Mesendoderm (in vitro differentiated cells): ENCODE measurements around the gene ZNF618.

ENCODE experiments used
- DNase-seq: peaks from one replicate; pipeline ENCODE4 v3.0.0; 2013
- H2AK5ac ChIP-seq: 2 replicates; pipeline ENCODE4 v1.6.1; 2013; ENCODE audit warnings: low read length, inconsistent platforms
- H2BK120ac ChIP-seq: 2 replicates; pipeline ENCODE4 v1.6.1; 2013; ENCODE audit warnings: low read depth, mild to moderate bottlenecking, low read length, moderate library complexity, mixed read lengths
- H2BK15ac ChIP-seq: replicated peaks from 2 replicates; pipeline ENCODE4 v1.6.1; 2013; ENCODE audit warnings: low read depth, mild to moderate bottlenecking, moderate library complexity
- H2BK5ac ChIP-seq: 2 replicates; pipeline ENCODE4 v1.6.1; 2013; ENCODE audit warnings: low read length, inconsistent platforms
- H3K18ac ChIP-seq: 2 replicates; pipeline ENCODE4 v1.6.1; 2013; ENCODE audit warnings: mild to moderate bottlenecking, low read length, mixed read lengths
- H3K23ac ChIP-seq: one replicate; pipeline ENCODE4 v1.6.1; 2013; ENCODE audit warnings: low read length
- H3K27ac ChIP-seq: 2 replicates; pipeline ENCODE4 v1.5.1; 2013; ENCODE audit warnings: low read depth, mild to moderate bottlenecking, inconsistent platforms, low read length, moderate library complexity
- H3K27me3 ChIP-seq: 2 replicates; pipeline ENCODE4 v1.6.1; 2013; ENCODE audit warnings: low read length, control low read depth, mild to moderate bottlenecking, inconsistent platforms; ENCODE audit not compliant: insufficient read depth, poor library complexity
- H3K36me3 ChIP-seq: 2 replicates; pipeline ENCODE4 v1.6.1; 2013; ENCODE audit warnings: low read length, inconsistent platforms; ENCODE audit not compliant: control insufficient read depth, insufficient read depth
- H3K4ac ChIP-seq: one replicate; pipeline ENCODE4 v1.6.1; 2013; ENCODE audit warnings: low read depth, mild to moderate bottlenecking, low read length, moderate library complexity
- H3K4me1 ChIP-seq: 2 replicates; pipeline ENCODE4 v1.6.1; 2013; ENCODE audit warnings: low read depth, low read length, inconsistent platforms; ENCODE audit not compliant: control insufficient read depth
- H3K4me2 ChIP-seq: 2 replicates; pipeline ENCODE4 v1.6.1; 2013; ENCODE audit warnings: low read length
- H3K4me3 ChIP-seq: 2 replicates; pipeline ENCODE4 v1.5.1; 2013; ENCODE audit warnings: mild to moderate bottlenecking, low read length
- H3K56ac ChIP-seq: one replicate; pipeline ENCODE4 v1.6.1; 2013; ENCODE audit warnings: low read length
- H3K79me1 ChIP-seq: 2 replicates; pipeline ENCODE4 v1.6.1; 2013; ENCODE audit warnings: low read length, inconsistent platforms
- H3K79me2 ChIP-seq: 2 replicates; pipeline ENCODE4 v1.6.1; 2013; ENCODE audit warnings: mild to moderate bottlenecking, low read length; ENCODE audit not compliant: control insufficient read depth, insufficient read depth
- H3K9ac ChIP-seq: 2 replicates; pipeline ENCODE4 v1.6.1; 2013; ENCODE audit warnings: low read length, inconsistent platforms
- H4K5ac ChIP-seq: one replicate; pipeline ENCODE4 v1.6.1; 2013; ENCODE audit warnings: low read length
- H4K8ac ChIP-seq: one replicate; pipeline ENCODE4 v1.6.1; 2013; ENCODE audit warnings: low read depth, mild to moderate bottlenecking, control low read depth, low read length, moderate library complexity
- WGBS: extraction: QIAGEN DNeasy Blood & Tissue Kit; methylation state at CpG from one replicate; pipeline ENCODE4 v1.1.7; 2013; ENCODE audit warnings: low lambda C conversion rate, missing lambda C conversion rate; ENCODE audit not compliant: insufficient coverage; ENCODE audit errors: extremely low coverage; 5-methylcytosine and 5-hydroxymethylcytosine counted together

Gene ZNF618

GRCh38 chr9:113956901-113957300 lies 80.8 kb downstream of the ZNF618 start:
- Histone ChIP-seq H4K5ac (no peak overlapping the region), H3K27me3 (no peaks in the 10 kb centered on the region), H2BK120ac (no peak overlapping the region), H2BK15ac (no peak overlapping the region), H3K9ac (no peak overlapping the region), H3K36me3 (no peaks in the 10 kb centered on the region), H2AK5ac (no peak overlapping the region), H3K4me2 (no peak overlapping the region), H3K23ac (no peak overlapping the region), H3K79me2 (no peaks in the 10 kb centered on the region), H3K56ac (no peak overlapping the region), H3K27ac (no peak overlapping the region), H2BK5ac (no peak overlapping the region), H4K8ac (no peak overlapping the region), H3K18ac (no peak overlapping the region), H3K4ac (no peak overlapping the region), H3K79me1 (peaks cover 13% of the 10 kb centered on the region), H3K4me1 (peaks cover 8% of the 10 kb centered on the region), H3K4me3 (no peak overlapping the region)
- no CpG with 5 or more reads among the region's 5 CpGs for WGBS
- no peak for DNase-seq

- H3K79me1 ChIP-seq = peaks cover 13% of the 10 kb centered on the region
- H3K56ac ChIP-seq = no peak overlapping the region
- no peak overlapping the region for H2BK15ac ChIP-seq
- no peaks in the 10 kb centered on the region for H3K79me2 ChIP-seq
- H3K4me3 ChIP-seq = no peak overlapping the region
- H3K36me3 ChIP-seq = no peaks in the 10 kb centered on the region
- no peak overlapping the region for H2AK5ac ChIP-seq
- peak; percentile 49 for DNase-seq
- H3K4me2 ChIP-seq = no peak overlapping the region
- no peaks in the 10 kb centered on the region for H3K27me3 ChIP-seq
- no peak overlapping the region for H3K4ac ChIP-seq
- no peak overlapping the region for H4K5ac ChIP-seq
- peak overlapping the region; percentile 42 for H2BK5ac ChIP-seq
- no peak overlapping the region for H3K27ac ChIP-seq
- H3K4me1 ChIP-seq = peaks cover 8% of the 10 kb centered on the region
- no peak overlapping the region for H3K18ac ChIP-seq
- H4K8ac ChIP-seq = no peak overlapping the region
- H2BK120ac ChIP-seq = no peak overlapping the region
- no peak overlapping the region for H3K23ac ChIP-seq
- no peak overlapping the region for H3K9ac ChIP-seq
- WGBS = no CpG with 5 or more reads among the region's 4 CpGs
Observed at GRCh38 chr9:113957351-113957750, 81.2 kb downstream of the ZNF618 start.

- H2BK15ac ChIP-seq = no peak overlapping the region
- whole genome bisulfite sequencing = no CpG with 5 or more reads among the region's 4 CpGs
- no peak overlapping the region for H3K27ac ChIP-seq
- no peak overlapping the region for H3K18ac ChIP-seq
- H3K4me3 ChIP-seq = no peak overlapping the region
- H3K56ac ChIP-seq = peak overlapping the region; percentile 59
- DNase-seq = no peak
- H2BK5ac ChIP-seq = no peak overlapping the region
- no peak overlapping the region for H2BK120ac ChIP-seq
- H3K9ac ChIP-seq = no peak overlapping the region
- H4K8ac ChIP-seq = no peak overlapping the region
- H3K23ac ChIP-seq = no peak overlapping the region
- peaks cover 8% of the 10 kb centered on the region for H3K4me1 ChIP-seq
- no peak overlapping the region for H2AK5ac ChIP-seq
- peaks cover 13% of the 10 kb centered on the region for H3K79me1 ChIP-seq
- no peak overlapping the region for H3K4ac ChIP-seq
- H3K79me2 ChIP-seq = no peaks in the 10 kb centered on the region
- H3K4me2 ChIP-seq = no peak overlapping the region
- H3K36me3 ChIP-seq = no peaks in the 10 kb centered on the region
- no peaks in the 10 kb centered on the region for H3K27me3 ChIP-seq
- no peak overlapping the region for H4K5ac ChIP-seq
Observed at GRCh38 chr9:113957821-113958341, 81.8 kb downstream of the ZNF618 start.

GRCh38 chr9:113958556-113958955 lies 82.4 kb downstream of the ZNF618 start:
- H2BK120ac ChIP-seq = no peak overlapping the region
- no peak overlapping the region for H3K9ac ChIP-seq
- H4K8ac ChIP-seq = no peak overlapping the region
- H3K79me1 ChIP-seq = peaks cover 13% of the 10 kb centered on the region
- H3K27ac ChIP-seq = no peak overlapping the region
- H3K4me1 ChIP-seq = peaks cover 8% of the 10 kb centered on the region
- no peaks in the 10 kb centered on the region for H3K79me2 ChIP-seq
- no peaks in the 10 kb centered on the region for H3K36me3 ChIP-seq
- H3K4me2 ChIP-seq = no peak overlapping the region
- H3K18ac ChIP-seq = no peak overlapping the region
- H3K56ac ChIP-seq = no peak overlapping the region
- no peaks in the 10 kb centered on the region for H3K27me3 ChIP-seq
- no peak overlapping the region for H2AK5ac ChIP-seq
- no CpG with 5 or more reads among the region's 6 CpGs for WGBS
- H2BK15ac ChIP-seq = no peak overlapping the region
- H3K4ac ChIP-seq = no peak overlapping the region
- no peak overlapping the region for H3K23ac ChIP-seq
- H4K5ac ChIP-seq = no peak overlapping the region
- H2BK5ac ChIP-seq = no peak overlapping the region
- DNase-seq = no peak
- no peak overlapping the region for H3K4me3 ChIP-seq

- Histone ChIP-seq H3K4me3 (no peak overlapping the region), H4K5ac (no peak overlapping the region), H3K56ac (no peak overlapping the region), H3K9ac (no peak overlapping the region), H3K4ac (no peak overlapping the region), H2BK5ac (no peak overlapping the region), H3K23ac (no peak overlapping the region), H3K18ac (no peak overlapping the region), H3K79me2 (no peaks in the 10 kb centered on the region), H2BK15ac (no peak overlapping the region), H3K79me1 (peaks cover 4% of the 10 kb centered on the region), H3K4me1 (peaks cover 12% of the 10 kb centered on the region), H2AK5ac (no peak overlapping the region), H4K8ac (no peak overlapping the region), H3K27ac (no peak overlapping the region), H3K27me3 (no peaks in the 10 kb centered on the region), H2BK120ac (no peak overlapping the region), H3K4me2 (no peak overlapping the region), H3K36me3 (no peaks in the 10 kb centered on the region)
- no CpG with 5 or more reads among the region's 6 CpGs for WGBS
- no peak for DNase-seq
Observed at GRCh38 chr9:113960768-113961167, 84.7 kb downstream of the ZNF618 start.

- Histone ChIP-seq H3K79me1 (peaks cover 4% of the 10 kb centered on the region), H3K36me3 (peaks cover 3% of the 10 kb centered on the region), H3K23ac (no peak overlapping the region), H2AK5ac (no peak overlapping the region), H2BK15ac (no peak overlapping the region), H4K5ac (no peak overlapping the region), H3K79me2 (no peaks in the 10 kb centered on the region), H3K56ac (no peak overlapping the region), H3K4me3 (no peak overlapping the region), H3K18ac (no peak overlapping the region), H3K4me1 (peaks cover 9% of the 10 kb centered on the region), H3K4me2 (no peak overlapping the region), H4K8ac (no peak overlapping the region), H2BK120ac (no peak overlapping the region), H3K9ac (no peak overlapping the region), H3K27me3 (no peaks in the 10 kb centered on the region), H3K27ac (no peak overlapping the region), H2BK5ac (no peak overlapping the region), H3K4ac (no peak overlapping the region)
- DNase-seq = no peak
- no CpG with 5 or more reads among the region's 1 CpG for WGBS
Observed at GRCh38 chr9:113962396-113962795, 86.3 kb downstream of the ZNF618 start.
